Muscle layer of colon (tissue), 2 donors: Measurements from ENCODE around the gene SARM1.

Experiments used
- H3K27ac ChIP-seq: one replicate; pipeline ENCODE4 v1.7.0; 2013; ENCODE audit warnings: low read depth, mild to moderate bottlenecking, low read length, moderate library complexity
- H3K27me3 ChIP-seq, 2 donors: one replicate each; pipeline ENCODE4 v1.7.0; 2013; ENCODE audit warnings: low read length in 2 of 2, mild to moderate bottlenecking in 2 of 2; ENCODE audit not compliant: insufficient read depth in 2 of 2, control insufficient read depth in 1 of 2
- H3K36me3 ChIP-seq: one replicate; pipeline ENCODE4 v1.7.0; 2013; ENCODE audit warnings: mild to moderate bottlenecking, low read length; ENCODE audit not compliant: insufficient read depth
- H3K4me1 ChIP-seq: one replicate; pipeline ENCODE4 v1.7.0; 2013; ENCODE audit warnings: mild to moderate bottlenecking, low read length; ENCODE audit not compliant: insufficient read depth
- H3K4me3 ChIP-seq, 2 donors: one replicate each; pipeline ENCODE4 v1.7.0; 2013; ENCODE audit warnings: low read length in 2 of 2, low read depth in 1 of 2, mild to moderate bottlenecking in 1 of 2, moderate library complexity in 1 of 2
- H3K9ac ChIP-seq: one replicate; pipeline ENCODE4 v1.7.0; 2013; ENCODE audit warnings: low read length
- H3K9me3 ChIP-seq: one replicate; pipeline ENCODE4 v1.7.0; 2013; ENCODE audit warnings: mild to moderate bottlenecking, low read length
- donor health status: abdominal sarcoma.
- donor health status: Adenocarcinoma of cecum.

The SARM1 gene

DNA sequence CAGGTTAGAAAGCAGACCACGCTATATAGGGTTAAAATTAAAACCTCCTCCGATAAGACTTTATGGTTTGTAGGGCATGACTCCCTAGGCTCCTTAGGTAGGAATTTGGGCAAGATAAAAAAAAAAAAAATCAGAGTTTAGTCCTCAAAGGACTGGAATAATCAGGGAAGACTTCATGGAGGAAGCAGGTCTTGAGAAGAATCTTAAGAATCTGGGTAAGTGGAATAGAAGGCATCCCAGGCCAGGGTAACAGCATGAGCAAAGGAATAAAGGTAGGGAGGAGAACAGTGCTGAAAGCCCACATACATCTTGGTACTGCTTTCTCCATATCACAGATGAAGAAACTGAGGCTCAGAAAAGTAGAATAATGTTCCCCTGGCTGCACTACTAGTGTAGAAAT lies 19.1 kb downstream of the SARM1 start:
- Histone ChIP-seq H3K4me1 (no peaks in the 10 kb centered on the region), H3K9ac (no peak overlapping the region), H3K4me3 (no peak overlapping the region), H3K36me3 (peaks cover 41% of the 10 kb centered on the region), H3K27ac (no peak overlapping the region), H3K9me3 (no peaks in the 10 kb centered on the region), H3K27me3 (no peaks in the 10 kb centered on the region)

DNA sequence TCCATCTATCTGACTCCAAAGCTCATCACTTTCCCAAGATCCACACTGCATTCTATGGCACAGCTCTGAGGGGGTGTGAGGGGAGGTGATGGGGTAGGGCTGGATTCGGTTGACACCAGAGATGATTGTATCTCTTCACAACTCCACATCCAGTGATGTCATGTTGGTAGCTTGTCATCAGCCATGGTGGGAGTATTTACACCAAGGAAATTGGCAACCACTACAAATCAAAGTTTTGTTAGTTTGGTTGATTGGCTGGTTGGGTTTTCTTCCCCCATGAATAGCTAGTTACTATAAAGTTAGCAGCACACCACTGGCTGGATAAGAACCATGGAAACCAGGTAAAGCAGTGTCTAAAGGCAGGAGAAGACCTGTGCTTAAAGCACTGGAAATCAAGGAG lies 19.5 kb downstream of the SARM1 start:
- Histone ChIP-seq H3K9me3 (no peaks in the 10 kb centered on the region), H3K4me3 (no peak overlapping the region), H3K27me3 (no peaks in the 10 kb centered on the region), H3K9ac (no peak overlapping the region), H3K36me3 (peaks cover 45% of the 10 kb centered on the region), H3K4me1 (no peaks in the 10 kb centered on the region), H3K27ac (no peak overlapping the region)

DNA sequence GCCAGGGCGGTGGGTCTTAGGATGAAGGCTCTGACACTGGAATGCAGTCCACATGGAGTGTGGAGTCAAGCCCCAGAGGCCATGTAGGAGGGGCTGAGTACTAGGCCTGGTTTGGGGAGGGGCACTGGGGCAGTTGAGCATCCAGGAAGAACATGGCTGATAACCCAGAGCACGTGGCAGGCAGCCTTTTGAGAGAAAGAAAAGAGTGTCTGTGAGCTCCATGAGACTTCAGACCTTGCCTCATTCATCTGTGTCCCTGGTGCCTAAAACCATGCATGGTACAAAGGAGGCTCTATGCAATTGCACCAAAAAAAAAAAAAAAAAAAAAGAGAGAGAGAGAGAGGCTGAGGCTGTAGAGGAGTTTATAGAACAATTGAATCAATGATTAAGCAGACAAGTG lies 19.9 kb downstream of the SARM1 start:
- Histone ChIP-seq H3K27me3 (no peaks in the 10 kb centered on the region), H3K27ac (no peak overlapping the region), H3K9me3 (no peaks in the 10 kb centered on the region), H3K36me3 (peaks cover 49% of the 10 kb centered on the region), H3K4me1 (no peaks in the 10 kb centered on the region), H3K4me3 (no peak overlapping the region), H3K9ac (no peak overlapping the region)

DNA sequence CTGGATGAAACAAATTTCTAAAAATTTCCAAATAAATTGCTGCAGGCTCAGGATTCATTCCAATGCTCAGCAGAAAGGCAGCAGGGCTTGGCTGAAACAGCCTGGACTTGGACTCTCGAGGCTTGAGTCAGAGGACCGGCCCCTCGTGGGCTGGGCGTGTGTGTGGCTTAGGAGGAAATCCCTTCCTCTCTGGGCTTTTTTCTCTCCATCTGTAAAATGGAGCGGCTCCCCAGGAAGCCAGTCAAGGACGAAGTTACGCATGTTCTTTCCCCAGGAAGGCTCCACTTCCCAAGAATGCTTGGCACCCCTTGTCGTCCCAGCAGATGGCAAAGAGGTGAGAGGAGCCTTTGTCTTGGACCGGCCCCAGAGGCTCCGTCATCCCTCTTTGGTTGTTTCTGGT lies 21.0 kb downstream of the SARM1 start:
- Histone ChIP-seq H3K9ac (no peak overlapping the region), H3K9me3 (no peaks in the 10 kb centered on the region), H3K27ac (no peak overlapping the region), H3K27me3 (no peaks in the 10 kb centered on the region), H3K4me3 (no peak overlapping the region), H3K4me1 (no peaks in the 10 kb centered on the region), H3K36me3 (peaks cover 56% of the 10 kb centered on the region)

DNA sequence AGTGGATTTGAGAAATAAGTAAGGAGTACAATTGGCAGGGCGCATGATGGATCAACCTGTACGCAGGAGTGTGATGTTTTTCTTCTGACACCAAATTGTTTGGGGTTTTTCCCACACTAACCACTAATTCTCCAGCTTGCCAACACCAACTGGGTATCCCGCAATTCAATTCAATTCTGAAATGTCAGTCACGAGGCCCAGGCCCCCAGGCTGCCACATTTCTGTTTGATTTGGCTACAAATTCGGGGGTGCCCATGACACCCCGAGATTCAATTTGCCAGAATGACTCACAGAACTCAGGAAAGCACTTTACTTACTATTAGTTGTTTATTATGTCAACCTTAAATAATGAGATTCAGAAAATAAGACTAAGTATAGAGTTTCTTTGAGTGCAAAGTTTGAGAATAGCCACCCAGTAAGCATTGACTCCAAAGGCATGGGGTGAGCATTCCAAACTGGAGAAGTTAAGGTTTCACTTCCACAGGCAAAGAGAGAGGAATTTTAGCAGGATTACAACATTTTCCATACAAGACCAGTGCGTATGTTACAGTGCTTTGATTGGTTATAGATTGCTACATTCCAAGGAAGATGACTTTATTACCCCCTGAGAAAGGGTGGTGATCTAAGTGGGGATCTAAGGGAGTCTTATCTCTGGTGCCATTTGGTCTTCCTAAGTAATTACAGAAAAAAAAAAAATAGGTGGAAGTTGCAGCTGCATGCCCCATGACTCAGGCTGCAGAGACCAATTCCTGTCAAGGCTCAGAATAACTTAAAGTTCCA lies 23.0 kb downstream of the SARM1 start:
- Histone ChIP-seq H3K9me3 (no peaks in the 10 kb centered on the region), H3K27ac (no peak overlapping the region), H3K9ac (no peak overlapping the region), H3K4me1 (no peaks in the 10 kb centered on the region), H3K27me3 (no peaks in the 10 kb centered on the region), H3K36me3 (peaks cover 60% of the 10 kb centered on the region), H3K4me3 (no peak overlapping the region)

DNA sequence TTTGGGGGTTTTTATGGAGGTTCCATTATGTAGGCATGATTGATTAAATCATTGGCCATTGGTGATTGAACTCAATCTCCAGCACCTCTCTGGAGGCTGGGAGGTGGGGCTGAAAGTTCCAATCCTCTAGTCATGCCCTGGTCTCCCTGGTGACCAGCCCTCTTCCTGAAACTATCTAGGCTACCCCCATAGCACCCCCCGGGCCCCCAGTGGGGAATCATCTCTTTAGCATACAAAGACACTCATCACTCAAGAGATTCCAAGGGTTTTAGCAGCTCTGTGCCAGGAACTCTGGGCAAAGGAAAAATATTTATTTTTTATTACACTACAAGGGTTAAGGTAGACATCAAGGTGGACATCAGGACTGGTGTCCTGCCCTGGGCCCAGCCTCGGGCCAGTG lies 23.9 kb downstream of the SARM1 start:
- no peaks in the 10 kb centered on the region for H3K4me1 ChIP-seq
- no peaks in the 10 kb centered on the region for H3K27me3 ChIP-seq
- H3K9me3 ChIP-seq = no peaks in the 10 kb centered on the region
- H3K4me3 ChIP-seq = no peak overlapping the region
- no peak overlapping the region for H3K9ac ChIP-seq
- peaks cover 54% of the 10 kb centered on the region for H3K36me3 ChIP-seq
- no peak overlapping the region for H3K27ac ChIP-seq

DNA sequence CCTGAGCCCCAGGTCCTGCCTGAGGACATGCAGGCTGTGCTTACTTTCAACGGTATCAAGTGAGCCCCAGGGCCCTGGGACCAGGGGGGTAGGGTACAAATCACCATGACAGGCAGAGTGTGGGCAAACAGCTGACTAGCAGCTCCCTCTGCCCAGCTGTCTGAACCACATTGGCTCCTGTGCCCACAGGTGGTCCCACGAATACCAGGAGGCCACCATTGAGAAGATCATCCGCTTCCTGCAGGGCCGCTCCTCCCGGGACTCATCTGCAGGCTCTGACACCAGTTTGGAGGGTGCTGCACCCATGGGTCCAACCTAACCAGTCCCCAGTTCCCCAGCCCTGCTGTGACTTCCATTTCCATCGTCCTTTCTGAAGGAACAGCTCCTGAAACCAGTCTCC lies 24.5 kb downstream of the SARM1 start:
- Histone ChIP-seq H3K27ac (no peak overlapping the region), H3K4me3 (no peak overlapping the region), H3K36me3 (peaks cover 48% of the 10 kb centered on the region), H3K4me1 (no peaks in the 10 kb centered on the region), H3K9ac (no peak overlapping the region), H3K9me3 (no peaks in the 10 kb centered on the region), H3K27me3 (no peaks in the 10 kb centered on the region)

DNA sequence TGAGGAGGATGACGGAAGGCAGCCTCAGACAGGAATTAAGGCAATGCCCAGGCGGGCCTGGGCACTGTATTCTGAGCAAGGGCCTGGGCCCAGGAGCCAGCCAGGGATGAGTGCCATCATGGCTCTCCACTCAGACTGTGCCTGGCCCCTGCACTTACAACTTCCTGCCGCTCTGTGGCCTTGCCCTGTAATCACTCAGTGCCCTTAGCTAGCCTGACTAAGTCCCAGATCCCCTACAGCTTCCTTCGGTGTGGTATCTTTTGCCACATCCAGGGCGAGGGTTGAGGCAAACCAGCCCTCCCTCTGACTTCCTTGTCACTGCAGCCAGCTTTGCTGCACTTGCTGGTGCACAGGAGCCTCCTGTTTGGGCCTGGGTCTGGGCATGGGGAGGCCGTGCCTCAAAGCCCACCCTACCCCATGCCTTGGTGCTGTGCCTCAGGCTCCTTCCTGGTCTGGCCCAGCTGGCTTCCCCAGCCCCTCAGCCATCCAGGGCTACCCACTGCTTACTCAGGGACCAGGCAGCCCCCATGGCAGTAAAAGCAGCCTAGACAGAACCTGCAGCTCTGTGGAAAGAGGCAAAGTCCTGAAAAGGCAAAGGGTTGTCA lies 25.2 kb downstream of the SARM1 start:
- Histone ChIP-seq H3K27me3 (no peaks in the 10 kb centered on the region), H3K36me3 (peaks cover 44% of the 10 kb centered on the region), H3K4me3 (no peak overlapping the region), H3K9me3 (no peaks in the 10 kb centered on the region), H3K9ac (no peak overlapping the region), H3K4me1 (no peaks in the 10 kb centered on the region), H3K27ac (no peak overlapping the region)

DNA sequence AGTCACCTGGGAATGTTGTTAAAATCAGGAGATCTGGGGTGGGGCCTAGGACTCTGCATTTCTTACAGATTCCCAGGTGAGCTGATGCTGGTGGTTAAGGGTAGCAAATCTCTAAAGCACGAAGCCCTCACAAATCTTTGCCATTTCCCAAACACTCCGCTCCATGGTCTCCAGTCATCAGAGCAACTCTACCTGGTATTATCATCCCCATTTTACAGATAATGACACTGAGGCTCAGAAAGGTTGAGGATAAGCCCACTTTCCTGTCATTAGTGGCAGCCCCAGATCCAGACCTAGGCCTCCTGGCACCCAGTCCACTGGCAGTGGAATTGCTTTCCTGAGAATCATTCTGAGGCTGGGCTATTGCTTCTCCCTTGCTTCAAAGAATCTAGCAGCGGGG lies 25.8 kb downstream of the SARM1 start:
- Histone ChIP-seq H3K27me3 (no peaks in the 10 kb centered on the region), H3K36me3 (peaks cover 50% of the 10 kb centered on the region), H3K9me3 (no peaks in the 10 kb centered on the region), H3K27ac (no peak overlapping the region), H3K9ac (no peak overlapping the region), H3K4me3 (no peak overlapping the region), H3K4me1 (no peaks in the 10 kb centered on the region)

DNA sequence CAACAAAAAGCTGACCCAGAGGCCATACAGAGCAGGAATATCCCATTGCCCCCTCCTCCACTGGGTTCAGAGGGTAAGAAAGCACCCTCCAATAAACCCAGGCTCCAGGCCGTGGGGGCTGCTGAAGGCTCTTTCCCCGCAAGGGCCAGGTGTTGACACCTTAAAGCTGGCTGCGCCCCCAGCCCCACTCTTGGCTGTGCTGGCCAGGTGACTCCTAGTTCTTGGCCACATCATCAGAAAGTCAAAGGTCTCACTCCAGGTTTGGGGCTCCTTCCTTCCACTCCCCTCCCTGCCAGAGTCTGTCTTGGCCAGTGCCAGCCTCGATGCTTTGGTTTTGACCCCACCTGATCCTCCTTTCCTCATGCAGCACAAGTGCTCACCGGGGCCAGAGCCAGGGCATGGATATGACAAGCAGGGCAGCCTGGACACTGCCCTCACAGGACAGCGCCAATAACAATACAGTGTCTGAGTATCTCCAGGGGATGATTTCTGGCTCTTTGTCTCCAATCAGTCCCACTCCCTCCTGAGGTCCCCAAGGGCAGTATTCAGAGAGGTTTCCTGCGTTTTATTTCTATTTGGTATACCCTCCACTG lies 26.3 kb downstream of the SARM1 start:
- Histone ChIP-seq H3K9ac (no peak overlapping the region), H3K27me3 (no peaks in the 10 kb centered on the region), H3K4me3 (no peak overlapping the region), H3K4me1 (no peaks in the 10 kb centered on the region), H3K36me3 (peaks cover 52% of the 10 kb centered on the region), H3K27ac (no peak overlapping the region), H3K9me3 (no peaks in the 10 kb centered on the region)

DNA sequence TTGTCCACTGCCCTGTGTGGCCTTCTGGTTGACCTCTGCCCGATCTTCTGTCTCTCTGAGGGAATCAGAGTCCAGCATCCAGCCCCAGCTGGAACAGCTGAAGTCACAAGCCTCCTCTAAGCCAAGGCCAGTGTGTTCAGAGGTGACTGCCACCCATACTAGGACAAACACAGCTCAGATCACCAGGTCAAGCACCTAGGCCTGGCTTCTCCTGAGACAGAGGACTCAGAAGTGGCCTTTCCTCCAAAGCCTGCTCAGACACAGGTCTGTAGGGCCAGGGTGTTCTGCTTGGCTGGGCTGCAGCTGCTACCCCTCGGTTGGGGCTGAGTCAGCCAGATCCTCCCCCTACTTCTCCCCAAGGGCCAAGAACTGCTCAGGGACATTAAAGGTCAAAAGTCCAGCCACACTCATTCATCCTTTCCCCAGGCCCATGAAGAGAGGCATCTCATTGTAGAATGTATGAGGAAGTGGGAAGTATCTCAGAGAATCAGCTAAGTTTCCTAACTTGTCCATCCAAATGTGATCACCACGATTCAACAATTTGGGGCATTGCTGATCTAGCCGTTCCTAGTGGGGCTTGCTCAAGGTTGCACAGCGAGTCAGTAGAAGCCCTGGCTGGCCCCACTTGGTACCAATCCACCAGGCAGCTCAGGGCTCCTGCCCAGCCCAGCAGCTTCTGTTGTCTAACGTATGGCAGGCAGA lies 26.9 kb downstream of the SARM1 start:
- Histone ChIP-seq H3K9me3 (no peaks in the 10 kb centered on the region), H3K9ac (no peak overlapping the region), H3K27ac (no peak overlapping the region), H3K36me3 (peaks cover 55% of the 10 kb centered on the region), H3K27me3 (no peaks in the 10 kb centered on the region), H3K4me3 (no peak overlapping the region), H3K4me1 (no peaks in the 10 kb centered on the region)
